Hematopoietic multipotent progenitor cell treated with erythropoietin and hydrocortisone succinate and interleukin-3 and kit ligand, for 4 days (in vitro differentiated cells): ENCODE results near the gene TAS1R3.
A peak's percentile ranks its signal among the peaks of the same experiment; 100 is the strongest.

Experiments used
- DNase-seq: peaks from one replicate; pipeline ENCODE4 v3.0.0-alpha.2; 2015

TAS1R3 gene

GRCh38 chr1:1295154-1295923 lies 35.7 kb upstream of the TAS1R3 start:
- no peak for DNase-seq

GRCh38 chr1:1296070-1297061 lies 34.7 kb upstream of the TAS1R3 start:
- DNase-seq, result no peak

- DNase-seq, result no peak
Observed at GRCh38 chr1:1297802-1298424, 33.2 kb upstream of the TAS1R3 start.

- peak; percentile 61 for DNase-seq
Observed at GRCh38 chr1:1298861-1299685, 32.0 kb upstream of the TAS1R3 start.

- peak; percentile 35 for DNase-seq
Observed at GRCh38 chr1:1299686-1300351, 31.3 kb upstream of the TAS1R3 start.

- DNase-seq, result no peak
Observed at GRCh38 chr1:1300352-1300739, 30.7 kb upstream of the TAS1R3 start.

- peak; percentile 55 for DNase-seq
Observed at GRCh38 chr1:1302006-1302430, 29.1 kb upstream of the TAS1R3 start.

- peak; percentile 41 for DNase-seq
Observed at GRCh38 chr1:1302951-1303509, 28.1 kb upstream of the TAS1R3 start.

- DNase-seq, result no peak
Observed at GRCh38 chr1:1303736-1304135, 27.3 kb upstream of the TAS1R3 start.

- peak; percentile 51 for DNase-seq
Observed at GRCh38 chr1:1304331-1305299, 26.5 kb upstream of the TAS1R3 start.

GRCh38 chr1:1305300-1306069 lies 25.6 kb upstream of the TAS1R3 start:
- DNase-seq, result peak; percentile 93

GRCh38 chr1:1306070-1306660 lies 24.9 kb upstream of the TAS1R3 start:
- DNase-seq, result peak; percentile 60

- no peak for DNase-seq
Observed at GRCh38 chr1:1306661-1307260, 24.3 kb upstream of the TAS1R3 start.

- no peak for DNase-seq
Observed at GRCh38 chr1:1307261-1307922, 23.7 kb upstream of the TAS1R3 start.

- peak; percentile 96 for DNase-seq
Observed at GRCh38 chr1:1307923-1308755, 22.9 kb upstream of the TAS1R3 start, which contains the start of the genes ACAP3 and PUSL1. Gene ACAP3 (minus strand): TSS chr1:1307930. CDS start chr1:1307815, 115 bp downstream. Gene PUSL1 (plus strand): TSS chr1:1308597. CDS start chr1:1308644, 47 bp downstream.

- no peak for DNase-seq
Observed at GRCh38 chr1:1308756-1309250, 22.3 kb upstream of the TAS1R3 start.
